PC-3 (cell line): ENCODE results near the gene ZFHX2.

Experiments
- EZH2phosphoT487 ChIP-seq: fragments of 300-600 bp; sonication (generic); IDR thresholded peaks from 2 replicates; pipeline ENCODE4 v1.6.1; 2018; ENCODE audit warnings: mild to moderate bottlenecking, antibody characterized with exemption, low read length, borderline replicate concordance
- TF ChIP-seq, protein P1 (sequence below): fragments of 300-600 bp; sonication (generic); conservative IDR thresholded peaks from 2 replicates; pipeline ENCODE4 v1.5.1; 2017; ENCODE audit warnings: antibody characterized with exemption, low read depth, mild to moderate bottlenecking, low read length

DNA sequence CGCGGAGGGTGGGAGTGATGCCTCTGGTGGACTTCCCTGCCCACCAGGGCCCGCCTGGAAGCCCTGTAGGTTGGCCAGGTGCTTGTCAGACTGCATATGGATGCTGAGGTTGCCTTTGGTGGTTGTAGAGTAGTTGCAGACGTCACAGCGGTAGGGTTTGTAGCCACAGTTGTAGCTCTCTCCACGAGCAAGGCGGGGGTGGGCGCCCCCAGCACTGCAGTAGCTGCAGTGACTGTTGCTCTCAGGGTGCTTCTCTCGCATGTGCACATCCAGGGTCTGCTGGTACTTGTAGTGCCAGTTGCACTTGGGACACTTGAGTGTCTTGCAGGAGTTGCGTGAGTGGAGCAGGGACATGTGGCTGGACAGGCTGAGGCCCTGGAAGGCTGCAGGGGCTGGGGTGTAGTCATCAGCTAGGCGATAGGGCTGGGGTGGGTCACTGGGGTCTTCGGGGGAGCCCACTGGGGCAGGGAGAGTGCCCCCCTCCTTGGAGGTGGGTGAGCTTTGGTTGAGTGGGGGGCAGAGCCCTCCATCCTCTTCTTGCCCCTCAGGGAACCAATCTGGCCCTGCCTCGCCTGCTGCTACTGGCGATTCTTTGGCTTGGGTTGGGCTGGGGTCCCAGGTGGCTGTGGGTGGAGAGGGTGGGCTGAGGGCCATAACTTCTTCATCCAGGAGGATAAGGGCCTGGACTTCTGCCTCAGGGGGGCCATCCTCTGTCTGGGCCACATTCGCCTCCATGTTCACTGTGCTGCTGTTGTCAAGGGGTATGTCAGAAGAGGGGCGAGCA, 17.7 kb downstream of the ZFHX2 start:
- TF ChIP-seq, protein P1, sequence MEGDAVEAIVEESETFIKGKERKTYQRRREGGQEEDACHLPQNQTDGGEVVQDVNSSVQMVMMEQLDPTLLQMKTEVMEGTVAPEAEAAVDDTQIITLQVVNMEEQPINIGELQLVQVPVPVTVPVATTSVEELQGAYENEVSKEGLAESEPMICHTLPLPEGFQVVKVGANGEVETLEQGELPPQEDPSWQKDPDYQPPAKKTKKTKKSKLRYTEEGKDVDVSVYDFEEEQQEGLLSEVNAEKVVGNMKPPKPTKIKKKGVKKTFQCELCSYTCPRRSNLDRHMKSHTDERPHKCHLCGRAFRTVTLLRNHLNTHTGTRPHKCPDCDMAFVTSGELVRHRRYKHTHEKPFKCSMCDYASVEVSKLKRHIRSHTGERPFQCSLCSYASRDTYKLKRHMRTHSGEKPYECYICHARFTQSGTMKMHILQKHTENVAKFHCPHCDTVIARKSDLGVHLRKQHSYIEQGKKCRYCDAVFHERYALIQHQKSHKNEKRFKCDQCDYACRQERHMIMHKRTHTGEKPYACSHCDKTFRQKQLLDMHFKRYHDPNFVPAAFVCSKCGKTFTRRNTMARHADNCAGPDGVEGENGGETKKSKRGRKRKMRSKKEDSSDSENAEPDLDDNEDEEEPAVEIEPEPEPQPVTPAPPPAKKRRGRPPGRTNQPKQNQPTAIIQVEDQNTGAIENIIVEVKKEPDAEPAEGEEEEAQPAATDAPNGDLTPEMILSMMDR, result no peak
- TF ChIP-seq EZH2phosphoT487, result no peak
